Neural cell (in vitro differentiated cells): ENCODE data around the gene PCMT1. TPM values are rescaled to one million over a fixed set of nuclear protein-coding genes. Genes with fewer than 3 reads are reported as not detected.
"Not testable (repeated sequence)": the region's sequence is repeated elsewhere in the genome, so short reads cannot be mapped to it uniquely, and the experiment has no call there.

Experiments
- H2AFZ ChIP-seq: fragments of 200-600, 300-800 bp; sonication (generic), shearing (Covaris generic); 2 replicates; pipeline ENCODE4 v1.6.0; 2014; ENCODE audit warnings: low read depth, mild to moderate bottlenecking, antibody characterized with exemption, low read length, moderate library complexity
- H3F3A ChIP-seq: fragments of 200-600 bp; shearing (Covaris generic); 2 replicates; pipeline ENCODE4 v1.6.1; 2016; ENCODE audit warnings: mild to moderate bottlenecking, moderate library complexity, mixed read lengths, antibody characterized with exemption, low read length; ENCODE audit not compliant: insufficient read depth, poor library complexity, severe bottlenecking
- H3K27ac ChIP-seq: fragments of 200-600, 300-800 bp; sonication (generic), shearing (Covaris generic); 2 replicates; pipeline ENCODE4 v1.5.1; 2014; ENCODE audit warnings: mild to moderate bottlenecking, low read length, moderate library complexity
- H3K27me3 ChIP-seq: fragments of 300-800, 200-600 bp; sonication (generic), shearing (Covaris generic); 2 replicates; pipeline ENCODE4 v1.6.0; 2014; ENCODE audit warnings: mild to moderate bottlenecking, low read depth, low read length, moderate library complexity; ENCODE audit not compliant: insufficient read depth
- H3K36me3 ChIP-seq: fragments of 300-800, 200-600 bp; sonication (generic), shearing (Covaris generic); 2 replicates; pipeline ENCODE4 v1.5.1; 2014; ENCODE audit warnings: mild to moderate bottlenecking, antibody characterized with exemption, low read length, moderate library complexity; ENCODE audit not compliant: insufficient read depth
- H3K4me2 ChIP-seq: fragments of 300-800, 200-600 bp; sonication (generic), shearing (Covaris generic); 2 replicates; pipeline ENCODE4 v1.6.0; 2014; ENCODE audit warnings: mild to moderate bottlenecking, low read length
- H3K4me3 ChIP-seq: fragments of 300-800, 200-600 bp; sonication (generic), shearing (Covaris generic); 2 replicates; pipeline ENCODE4 v1.5.1; 2014; ENCODE audit warnings: mild to moderate bottlenecking, low read length, moderate library complexity
- H3K79me2 ChIP-seq: fragments of 200-600 bp; shearing (Covaris generic); replicated peaks from 2 replicates; pipeline ENCODE4 v1.6.0; 2014; ENCODE audit warnings: mild to moderate bottlenecking, low read length, moderate library complexity; ENCODE audit not compliant: insufficient read depth
- H3K9ac ChIP-seq: fragments of 300-800, 200-600 bp; sonication (generic), shearing (Covaris generic); 2 replicates; pipeline ENCODE4 v1.6.1; 2016; ENCODE audit warnings: mild to moderate bottlenecking, low read length, mixed read lengths
- H3K9me2 ChIP-seq: fragments of 200-600 bp; shearing (Covaris generic); 2 replicates; pipeline ENCODE4 v1.6.1; 2016; ENCODE audit warnings: mild to moderate bottlenecking, low read length, mixed read lengths; ENCODE audit not compliant: insufficient read depth
- H3K9me3 ChIP-seq: fragments of 200-600, 300-800 bp; sonication (generic), shearing (Covaris generic); 2 replicates; pipeline ENCODE4 v1.6.1; 2016; ENCODE audit warnings: mild to moderate bottlenecking, mixed run types, low read length, moderate library complexity, mixed read lengths
- H4K20me1 ChIP-seq: fragments of 200-600 bp; shearing (Covaris generic); 2 replicates; pipeline ENCODE4 v1.6.1; 2016; ENCODE audit warnings: mild to moderate bottlenecking, mixed run types; ENCODE audit not compliant: insufficient read depth
- CTCF ChIP-seq: fragments of 450-650 bp; IDR thresholded peaks from 2 replicates; pipeline ENCODE4 v1.5.1; 2014; ENCODE audit warnings: antibody characterized with exemption, mild to moderate bottlenecking, moderate library complexity; ENCODE audit not compliant: poor library complexity, severe bottlenecking
- EP300 ChIP-seq: fragments of 450-650 bp; conservative IDR thresholded peaks from 2 replicates; pipeline ENCODE4 v1.6.1; 2014; ENCODE audit warnings: antibody characterized with exemption, mild to moderate bottlenecking, moderate library complexity; ENCODE audit not compliant: poor library complexity, severe bottlenecking
- EZH2 ChIP-seq: fragments of 200-600, 300-800 bp; shearing (Covaris generic), sonication (generic); IDR thresholded peaks from 2 replicates; pipeline ENCODE4 v1.6.1; 2014; ENCODE audit warnings: antibody characterized with exemption, low read length, borderline replicate concordance, mild to moderate bottlenecking; ENCODE audit not compliant: insufficient read depth, poor library complexity, severe bottlenecking
- MXI1 ChIP-seq: fragments of 450-650 bp; conservative IDR thresholded peaks from 2 replicates; pipeline ENCODE4 v1.6.1; 2014; ENCODE audit warnings: antibody characterized with exemption, mild to moderate bottlenecking; ENCODE audit not compliant: poor library complexity, severe bottlenecking
- POLR2AphosphoS5 ChIP-seq: IDR thresholded peaks from 2 replicates; pipeline ENCODE4 v1.6.1; 2012
- RAD21 ChIP-seq: fragments of 450-650 bp; conservative IDR thresholded peaks from 2 replicates; pipeline ENCODE4 v1.6.1; 2014; ENCODE audit warnings: antibody characterized with exemption, mild to moderate bottlenecking, moderate library complexity
- REST ChIP-seq: IDR thresholded peaks from 2 replicates; pipeline ENCODE4 v1.6.1; 2012; ENCODE audit warnings: borderline replicate concordance
- SMC3 ChIP-seq: fragments of 450-650 bp; conservative IDR thresholded peaks from 2 replicates; pipeline ENCODE4 v1.6.1; 2014; ENCODE audit warnings: antibody characterized with exemption, mild to moderate bottlenecking, moderate library complexity; ENCODE audit not compliant: poor library complexity
- TAF1 ChIP-seq: IDR thresholded peaks from 2 replicates; pipeline ENCODE4 v1.6.1; 2012; ENCODE audit warnings: low read depth
- polyA plus RNA-seq: library from polyadenylated mRNA; depleted of rRNA; stranded (reverse); fragments of >200 nt; gene quantifications from 2 replicates; pipeline ENCODE4 v1.2.3, GENCODE V29; 2014

Gene PCMT1
- polyA plus RNA-seq, 1 donor from 2014 or later: 384 TPM

- no peak for TF ChIP-seq TAF1
- no peak for TF ChIP-seq SMC3
- no peak for TF ChIP-seq POLR2AphosphoS5
- TF ChIP-seq EZH2: no peak
- no peak for TF ChIP-seq EP300
- no peak for TF ChIP-seq CTCF
- no peak for TF ChIP-seq REST
- TF ChIP-seq MXI1: no peak
- no peak for TF ChIP-seq RAD21
- no peaks in the 10 kb centered on the region for H4K20me1 ChIP-seq
- no peak overlapping the region for H3K4me3 ChIP-seq
- H3K9me2 ChIP-seq: no peaks in the 10 kb centered on the region
- no peaks in the 10 kb centered on the region for H3F3A ChIP-seq
- H3K27ac ChIP-seq: no peak overlapping the region
- no peaks in the 10 kb centered on the region for H3K79me2 ChIP-seq
- no peak overlapping the region for H3K4me2 ChIP-seq
- H3K9me3 ChIP-seq: no peaks in the 10 kb centered on the region
- H2AFZ ChIP-seq: no peak overlapping the region
- H3K36me3 ChIP-seq: no peaks in the 10 kb centered on the region
- no peak overlapping the region for H3K9ac ChIP-seq
- no peaks in the 10 kb centered on the region for H3K27me3 ChIP-seq
These were observed 16.3 kb upstream of the PCMT1 start for GRCh38 chr6:149733089-149733720.

GRCh38 chr6:149734915-149735314 is 14.6 kb upstream of the PCMT1 start:
- H3K27me3 ChIP-seq: no peaks in the 10 kb centered on the region
- no peaks in the 10 kb centered on the region for H3K79me2 ChIP-seq
- H3K9me3 ChIP-seq: no peaks in the 10 kb centered on the region
- TF ChIP-seq POLR2AphosphoS5: no peak
- no peak for TF ChIP-seq MXI1
- TF ChIP-seq RAD21: no peak
- H3K36me3 ChIP-seq: no peaks in the 10 kb centered on the region
- no peak overlapping the region for H2AFZ ChIP-seq
- no peak overlapping the region for H3K4me2 ChIP-seq
- H3K9ac ChIP-seq: no peak overlapping the region
- no peak overlapping the region for H3K27ac ChIP-seq
- no peaks in the 10 kb centered on the region for H4K20me1 ChIP-seq
- no peaks in the 10 kb centered on the region for H3K9me2 ChIP-seq
- H3K4me3 ChIP-seq: no peak overlapping the region
- H3F3A ChIP-seq: no peaks in the 10 kb centered on the region

- H3K9me3 ChIP-seq, H3K27me3 ChIP-seq, H3F3A ChIP-seq, H3K27ac ChIP-seq, H3K9me2 ChIP-seq, H4K20me1 ChIP-seq, H2AFZ ChIP-seq, H3K36me3 ChIP-seq: not testable (repeated sequence)
- peak overlapping the region; percentile 54 for H3K9ac ChIP-seq
- peaks cover 11% of the 10 kb centered on the region for H3K79me2 ChIP-seq
- H3K4me3 ChIP-seq: peak overlapping the region; percentile 81
- peak overlapping the region; percentile 95 for H3K4me2 ChIP-seq
These were observed 4.3 kb upstream of the PCMT1 start for GRCh38 chr6:149745252-149745651.
